GM12865 (cell line): Measurements from ENCODE around the gene ELOVL5.
A peak's percentile ranks its signal among the peaks of the same experiment; 100 is the strongest.

Experiments
- DNase-seq: peaks from one replicate; pipeline ENCODE4 v3.0.0; 2010; ENCODE audit warnings: low read depth
- H3K4me3 ChIP-seq: 2 replicates; pipeline ENCODE4 v1.5.1; 2011; ENCODE audit warnings: mild to moderate bottlenecking, low read depth, low read length, control low read depth
- CTCF ChIP-seq: IDR thresholded peaks from 2 replicates; pipeline ENCODE4 v1.5.1; 2011; ENCODE audit warnings: low read length, control low read depth, low read depth, inconsistent platforms; ENCODE audit not compliant: insufficient read depth; ENCODE audit errors: missing control alignments

The ELOVL5 gene

DNA sequence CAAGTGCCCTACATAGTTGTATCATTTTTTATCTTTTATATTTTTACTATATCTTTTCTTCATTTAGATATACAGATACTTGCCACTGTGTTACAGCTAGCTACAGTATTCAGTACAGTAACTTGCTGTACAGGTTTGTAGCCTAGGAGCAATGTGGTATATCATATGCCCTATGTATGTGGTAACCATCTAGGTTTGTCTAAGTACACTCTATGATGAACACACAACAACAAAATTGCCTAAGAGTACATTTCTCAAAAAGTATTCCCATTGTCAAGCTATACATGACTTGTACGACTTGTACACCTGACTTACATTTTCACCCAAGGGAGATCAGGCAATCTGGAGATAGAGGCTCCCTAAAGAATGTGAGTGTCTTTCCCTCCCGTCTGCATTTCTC is 8.2 kb downstream of the ELOVL5 start:
- no peak for DNase-seq
- no peak for TF ChIP-seq CTCF
- H3K4me3 ChIP-seq: no peak overlapping the region

DNA sequence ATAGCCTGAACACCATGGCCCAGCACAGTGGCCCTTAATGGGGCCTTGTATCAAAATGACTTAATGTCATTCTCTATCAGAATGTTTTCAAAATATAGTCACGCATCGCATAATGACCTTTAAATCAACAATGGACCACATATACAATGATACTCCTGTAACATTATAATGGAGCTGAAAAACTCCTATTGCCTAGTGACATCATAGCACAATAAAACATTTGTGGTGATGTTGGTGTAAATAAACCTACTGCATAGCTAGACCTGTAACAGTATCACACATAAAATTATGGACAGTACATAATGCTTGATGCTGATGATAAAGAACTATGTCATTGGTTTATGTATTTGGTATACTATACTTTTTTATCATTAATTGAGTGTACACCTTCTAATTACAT is 9.3 kb downstream of the ELOVL5 start:
- no peak for DNase-seq
- TF ChIP-seq CTCF: no peak
- H3K4me3 ChIP-seq: no peak overlapping the region

DNA sequence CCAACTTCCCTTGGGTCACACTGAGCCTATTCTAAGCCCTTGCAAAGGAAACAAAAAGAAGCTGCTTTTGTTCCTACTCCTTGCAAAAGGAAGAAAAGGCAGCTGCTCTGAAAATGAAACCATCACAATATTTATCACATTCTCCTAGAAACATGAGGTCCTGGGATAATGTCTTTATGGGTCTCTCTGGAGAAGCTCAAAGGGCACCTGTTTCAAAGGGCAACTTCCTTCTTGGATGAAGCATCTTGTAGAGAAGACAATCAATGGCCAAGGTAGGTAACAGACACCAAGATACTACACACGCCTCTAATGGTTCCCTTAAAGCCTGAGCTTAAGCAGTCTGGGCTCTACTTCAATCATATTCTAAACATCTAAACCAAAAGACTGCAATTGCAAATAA is 10.4 kb downstream of the ELOVL5 start:
- DNase-seq: no peak
- no peak for TF ChIP-seq CTCF
- H3K4me3 ChIP-seq: no peak overlapping the region

DNA sequence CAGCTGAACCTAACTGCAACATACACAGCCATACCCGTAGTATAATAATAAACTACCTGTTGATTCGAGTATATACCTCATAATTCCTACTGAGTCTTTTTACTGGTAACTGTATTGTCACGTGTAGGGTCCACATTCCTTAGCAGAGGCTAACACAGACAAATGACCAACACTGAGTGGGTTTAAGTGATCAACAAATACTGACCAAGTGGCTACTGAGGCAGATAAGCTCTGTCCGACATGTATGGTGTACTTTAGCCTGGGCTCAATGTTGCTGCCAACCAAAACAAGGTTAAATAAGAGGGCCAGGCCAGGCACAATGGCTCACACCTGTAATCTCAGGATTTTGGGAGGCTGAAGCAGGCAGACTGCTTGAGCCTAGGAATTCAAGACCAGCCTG is 12.7 kb downstream of the ELOVL5 start:
- DNase-seq: no peak
- H3K4me3 ChIP-seq: peak overlapping the region; percentile 58
- TF ChIP-seq CTCF: no peak

DNA sequence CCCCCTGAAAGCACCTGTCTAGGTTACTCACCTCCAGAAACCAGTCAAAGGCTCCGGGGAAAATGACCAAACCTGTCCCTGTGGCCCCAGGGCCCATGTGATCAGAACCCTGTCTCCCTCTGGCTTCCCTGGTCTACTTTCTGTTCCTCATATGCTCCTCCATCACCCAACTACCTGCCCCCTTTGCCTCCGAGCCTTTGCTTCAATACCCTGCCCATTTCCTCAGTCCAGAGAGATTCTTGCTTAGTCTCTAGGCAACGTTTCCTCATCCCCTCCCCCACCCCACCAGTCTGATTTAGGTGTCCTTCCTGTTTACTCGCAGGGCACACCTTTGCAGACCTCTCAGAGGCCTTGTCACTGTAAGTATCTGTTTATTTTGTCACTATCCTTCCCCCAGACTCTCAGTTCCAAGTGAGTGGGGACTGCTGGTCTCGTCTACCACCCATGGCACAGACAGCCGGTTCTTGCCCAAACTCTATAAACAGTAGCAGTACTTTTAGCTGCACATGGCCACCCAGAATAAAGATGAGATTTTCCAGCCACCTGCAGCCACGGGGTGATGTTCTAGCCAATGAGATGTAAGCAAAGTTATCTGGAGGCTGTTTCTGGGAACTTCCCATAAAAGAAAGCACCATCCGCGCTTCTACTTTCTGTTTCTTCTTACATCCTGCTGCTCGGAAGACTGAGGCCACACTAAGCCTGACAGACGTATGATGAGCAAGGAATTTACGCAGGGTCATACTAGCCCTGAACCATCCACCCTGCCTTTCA is 13.3 kb downstream of the ELOVL5 start:
- peak overlapping the region; percentile 58 for H3K4me3 ChIP-seq
- DNase-seq: peak; percentile 94
- TF ChIP-seq CTCF: no peak

DNA sequence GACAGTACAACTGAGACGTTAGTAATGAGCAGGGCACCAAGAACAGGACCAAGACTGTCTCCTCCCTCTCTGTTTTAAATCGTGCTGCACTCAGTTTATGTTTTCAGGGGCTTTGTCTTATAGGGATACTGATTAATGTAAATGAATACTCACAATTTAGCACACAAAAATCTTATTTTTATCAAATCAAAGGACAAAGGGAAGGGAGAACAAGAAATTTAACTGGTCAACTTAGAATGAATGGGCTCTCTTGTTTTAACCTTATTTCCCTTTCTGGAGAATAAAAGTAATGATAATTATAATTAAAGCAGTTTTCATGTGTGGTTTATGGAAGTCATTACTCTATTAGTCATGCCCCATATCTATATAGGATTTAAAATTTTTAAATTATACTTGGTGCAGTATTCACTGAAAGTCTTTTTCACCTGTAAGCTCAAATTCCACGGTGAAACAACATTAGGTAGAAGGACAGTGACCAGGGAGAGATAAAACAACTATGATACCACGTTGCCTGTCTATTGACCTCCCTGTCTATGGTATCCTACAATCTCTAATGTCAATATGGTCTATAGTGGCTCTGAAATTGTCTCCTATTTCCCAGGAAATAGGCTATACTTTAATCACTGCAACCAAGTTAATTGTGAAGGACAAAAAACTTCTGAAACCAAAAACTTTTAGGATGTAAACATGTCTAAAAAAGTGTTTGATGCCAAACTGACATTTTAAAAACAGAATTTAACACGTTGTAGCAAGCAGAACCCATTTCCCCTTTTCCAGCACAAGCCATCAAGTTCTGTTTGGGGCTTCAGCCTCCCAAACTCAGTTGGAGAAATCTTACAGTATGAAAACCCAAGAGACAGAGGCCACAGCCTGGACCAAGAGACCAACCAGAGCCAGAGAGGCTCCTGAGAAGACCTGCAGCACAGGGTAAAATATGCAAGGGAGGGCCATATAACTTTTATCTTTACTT is 15.0 kb downstream of the ELOVL5 start:
- no peak for DNase-seq
- TF ChIP-seq CTCF: no peak

More for the DNA sequence above, 15.0 kb downstream of the ELOVL5 start:
- no peak overlapping the region for H3K4me3 ChIP-seq
